Prostate gland (tissue), 2 donors: ENCODE results near the gene INPP5A.

Experiments
- POLR2A ChIP-seq: fragments of 450-650 bp; IDR thresholded peaks from one replicate; pipeline ENCODE4 v1.6.1; 2016; ENCODE audit warnings: antibody characterized with exemption, mild to moderate bottlenecking
- POLR2AphosphoS5 ChIP-seq: sonication (generic); formaldehyde crosslinking; IDR thresholded peaks from one replicate; pipeline ENCODE4 v1.6.1; 2017; ENCODE audit warnings: antibody characterized with exemption
- TF ChIP-seq, protein P1 (sequence below), 4 experiments: fragments of 200-600 bp in 2 of 4; fragments of 450-650 bp in 2 of 4; sonication (generic) in 2 of 4; IDR thresholded peaks; 1 replicate in 3 of 4; 2 replicates in 1 of 4; pipeline ENCODE4 v1.5.1; 2016 to 2019; ENCODE audit warnings: antibody characterized with exemption in 4 of 4, mild to moderate bottlenecking in 2 of 4, moderate library complexity in 2 of 4

DNA sequence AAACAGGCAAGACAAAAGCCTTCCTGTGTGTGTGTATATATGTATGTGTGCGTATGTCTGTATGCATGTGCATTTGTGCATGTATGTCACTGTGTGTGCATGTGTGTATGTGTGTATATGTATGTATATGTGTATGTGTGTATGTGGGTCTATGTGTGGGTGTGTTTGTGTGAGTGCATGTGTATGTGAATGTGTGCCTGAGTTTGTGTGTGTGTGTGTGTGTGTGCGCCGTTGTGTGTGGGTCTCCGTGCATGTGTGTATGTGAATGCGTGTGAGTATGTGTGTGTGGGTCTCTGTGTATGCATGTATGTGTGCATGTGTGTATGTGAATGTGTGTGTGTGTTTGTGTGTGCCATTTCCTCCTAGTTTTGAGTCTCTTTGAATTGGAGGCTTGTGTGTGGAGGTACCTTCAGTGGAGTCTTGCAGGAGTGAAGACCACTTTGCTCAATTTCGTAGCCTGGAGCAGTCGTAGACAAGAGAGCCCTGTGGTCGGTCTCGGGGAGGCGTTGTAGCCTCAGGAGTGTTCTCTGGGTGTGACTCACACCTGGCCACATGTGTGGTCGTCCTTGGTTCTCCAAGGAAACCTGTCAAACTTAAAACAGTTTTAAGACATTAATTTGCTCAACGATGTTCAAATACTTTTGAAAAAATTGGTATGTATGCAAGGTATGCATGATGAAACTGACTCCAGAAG lies 28.1 kb downstream of the INPP5A start:
- TF ChIP-seq, protein P1, sequence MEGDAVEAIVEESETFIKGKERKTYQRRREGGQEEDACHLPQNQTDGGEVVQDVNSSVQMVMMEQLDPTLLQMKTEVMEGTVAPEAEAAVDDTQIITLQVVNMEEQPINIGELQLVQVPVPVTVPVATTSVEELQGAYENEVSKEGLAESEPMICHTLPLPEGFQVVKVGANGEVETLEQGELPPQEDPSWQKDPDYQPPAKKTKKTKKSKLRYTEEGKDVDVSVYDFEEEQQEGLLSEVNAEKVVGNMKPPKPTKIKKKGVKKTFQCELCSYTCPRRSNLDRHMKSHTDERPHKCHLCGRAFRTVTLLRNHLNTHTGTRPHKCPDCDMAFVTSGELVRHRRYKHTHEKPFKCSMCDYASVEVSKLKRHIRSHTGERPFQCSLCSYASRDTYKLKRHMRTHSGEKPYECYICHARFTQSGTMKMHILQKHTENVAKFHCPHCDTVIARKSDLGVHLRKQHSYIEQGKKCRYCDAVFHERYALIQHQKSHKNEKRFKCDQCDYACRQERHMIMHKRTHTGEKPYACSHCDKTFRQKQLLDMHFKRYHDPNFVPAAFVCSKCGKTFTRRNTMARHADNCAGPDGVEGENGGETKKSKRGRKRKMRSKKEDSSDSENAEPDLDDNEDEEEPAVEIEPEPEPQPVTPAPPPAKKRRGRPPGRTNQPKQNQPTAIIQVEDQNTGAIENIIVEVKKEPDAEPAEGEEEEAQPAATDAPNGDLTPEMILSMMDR (IDR thresholded peaks at IDR 0.05) = no peak
- TF ChIP-seq POLR2A = no peak
- TF ChIP-seq POLR2AphosphoS5 = no peak
